K562 (cell line): ENCODE results near the gene BIRC3. TPM values are rescaled to one million over a fixed set of nuclear protein-coding genes. Genes with fewer than 3 reads are reported as not detected.

Experiments
- ATAC-seq: fragments of 200-7000 bp; cut with Tn5 transposase; 3 replicates; pipeline ENCODE4 v1.9.1; 2020; ENCODE audit warnings: moderate library complexity
- BruUV-seq: library from RNA; stranded (reverse); fragments of 400-500 nt; replicated peaks from 2 replicates; lab custom pipeline; 2021; lab: Mats Ljungman, UMichigan
- CTCF ChIA-PET: fragments of 300-600 bp; formaldehyde crosslinking; extraction: SDS; loops from one replicate; lab custom pipeline; 2021; ENCODE audit warnings: low intra/inter-chr PET ratio; lab: Yijun Ruan, JAX
- POLR2A ChIA-PET: fragments of 300-600, 350-650 bp; sonication (Branson Sonifier 250); formaldehyde crosslinking; extraction: SDS; loops from one replicate; lab custom pipeline; 2021; ENCODE audit warnings: antibody characterized with exemption, inconsistent platforms; lab: Yijun Ruan, JAX
- DNase-seq, 4 experiments: peaks; one replicate each; pipeline versions ENCODE4 v3.0.0 to v3.0.0-alpha.2; 2011 to 2018; ENCODE audit warnings: low spot score in 3 of 4, mixed read lengths in 3 of 4; ENCODE audit errors: extremely low read depth in 1 of 4
- FAIRE-seq: peaks from 2 replicates; lab custom pipeline; 2011; peaks lifted over from hg19 to GRCh38; lab: Jason Lieb, UNC
- H2AFZ ChIP-seq: 2 replicates; pipeline ENCODE4 v1.6.0; 2011; ENCODE audit warnings: low read depth, low read length, control low read depth, inconsistent platforms
- H3K27ac ChIP-seq: fragments of 200-600 bp; 3 replicates; pipeline ENCODE4 v1.8.0; 2011; ENCODE audit warnings: low read depth, mild to moderate bottlenecking, control low read depth, inconsistent platforms, low read length, moderate library complexity, mixed read lengths; ENCODE audit errors: extremely low read depth
- H3K27me3 ChIP-seq, 2 experiments: fragments of 300-600 bp in 1 of 2; 2 replicates in 1 of 2; 3 replicates in 1 of 2; pipeline versions ENCODE4 v1.6.0 to v1.8.0; 2011; ENCODE audit warnings: inconsistent platforms in 2 of 2, low read length in 2 of 2, mild to moderate bottlenecking in 1 of 2, mixed read lengths in 1 of 2, moderate library complexity in 1 of 2; ENCODE audit not compliant: control insufficient read depth in 2 of 2, insufficient read depth in 2 of 2
- H3K36me3 ChIP-seq: fragments of 300-600 bp; 3 replicates; pipeline ENCODE4 v1.8.0; 2011; ENCODE audit warnings: mild to moderate bottlenecking, low read length, inconsistent platforms; ENCODE audit not compliant: control insufficient read depth, insufficient read depth
- H3K4me1 ChIP-seq, 2 experiments: fragments of 200-600 bp in 1 of 2; replicated peaks in 1 of 2; 2 replicates in 1 of 2; 3 replicates in 1 of 2; pipeline versions ENCODE4 v1.5.1 to v1.8.0; 2011; ENCODE audit warnings: inconsistent platforms in 2 of 2, low read length in 2 of 2, mild to moderate bottlenecking in 1 of 2, mixed read lengths in 1 of 2, moderate library complexity in 1 of 2; ENCODE audit not compliant: control insufficient read depth in 2 of 2, insufficient read depth in 2 of 2
- H3K4me2 ChIP-seq: 2 replicates; pipeline ENCODE4 v1.6.1; 2011; ENCODE audit warnings: low read length, control low read depth, inconsistent platforms, mixed read lengths; ENCODE audit not compliant: insufficient read depth
- H3K4me3 ChIP-seq: fragments of 200-600 bp; sonication (generic), shearing (Covaris generic); 2 replicates; pipeline ENCODE4 v1.5.1; 2016; ENCODE audit warnings: control low read depth, inconsistent platforms
- H3K79me2 ChIP-seq: fragments of 200-600 bp; 3 replicates; pipeline ENCODE4 v1.8.0; 2011; ENCODE audit warnings: low read length, inconsistent platforms; ENCODE audit not compliant: control insufficient read depth, insufficient read depth
- H3K9ac ChIP-seq, 2 experiments: 2 replicates each; pipeline versions ENCODE4 v1.6.0 to v1.6.1; 2011; ENCODE audit warnings: low read depth in 2 of 2, low read length in 2 of 2, control low read depth in 1 of 2, inconsistent platforms in 1 of 2, mild to moderate bottlenecking in 1 of 2, mixed read lengths in 1 of 2; ENCODE audit not compliant: insufficient read depth in 1 of 2
- H3K9me1 ChIP-seq: one replicate; pipeline ENCODE4 v1.6.0; 2011; ENCODE audit warnings: inconsistent platforms, mild to moderate bottlenecking, low read length, moderate library complexity; ENCODE audit not compliant: control insufficient read depth, insufficient read depth
- H3K9me3 ChIP-seq: replicated peaks from 2 replicates; pipeline ENCODE4 v1.5.1; 2011; ENCODE audit warnings: low read depth, low read length, inconsistent platforms; ENCODE audit not compliant: control insufficient read depth, insufficient read depth
- H4K20me1 ChIP-seq: replicated peaks from 2 replicates; pipeline ENCODE4 v1.6.1; 2011; ENCODE audit warnings: low read length, inconsistent platforms, mixed read lengths; ENCODE audit not compliant: control insufficient read depth, insufficient read depth
- C11orf30 ChIP-seq: fragments of 450-650 bp; IDR thresholded peaks from 2 replicates; pipeline ENCODE4 v1.6.1; 2016; ENCODE audit warnings: low read depth, mild to moderate bottlenecking
- CEBPG ChIP-seq, 3 experiments: fragments of 200-800 bp in 1 of 3; sonication (Bioruptor generic) in 1 of 3; sonication (generic) in 1 of 3; formaldehyde crosslinking in 1 of 3; IDR thresholded peaks in 2 of 3; conservative IDR thresholded peaks in 1 of 3; 2 replicates each; pipeline versions ENCODE4 v1.6.1 to v1.8.0; 2016 to 2022; ENCODE audit warnings: missing compliant biosample characterization in 2 of 3, missing genetic modification characterization in 2 of 3, mild to moderate bottlenecking in 1 of 3, missing genetic modification reagents in 1 of 3
- E2F3 ChIP-seq: fragments of 250-450 bp; sonication (Bioruptor Pico); IDR thresholded peaks from 2 replicates; pipeline ENCODE4 v1.4.0; 2020; ENCODE audit warnings: mild to moderate bottlenecking
- ERF ChIP-seq: fragments of 450-650 bp; formaldehyde crosslinking; IDR thresholded peaks from 2 replicates; pipeline ENCODE4 v1.4.0; 2020; ENCODE audit warnings: mild to moderate bottlenecking, mixed read lengths
- GTF2E2 ChIP-seq: fragments of 200-800 bp; sonication (Bioruptor generic); IDR thresholded peaks from 2 replicates; pipeline ENCODE4 v1.6.1; 2016; ENCODE audit warnings: missing genetic modification characterization, missing compliant biosample characterization
- MXI1 ChIP-seq: IDR thresholded peaks from 2 replicates; pipeline ENCODE4 v1.6.1; 2011; ENCODE audit warnings: low read depth, mild to moderate bottlenecking, improper control_type of control experiment, low read length
- NONO ChIP-seq, 2 experiments: fragments of 200-400 bp in 1 of 2; fragments of 450-650 bp in 1 of 2; formaldehyde crosslinking in 1 of 2; IDR thresholded peaks; 2 replicates each; pipeline ENCODE4 v1.6.1; 2017; ENCODE audit warnings: low read depth in 2 of 2, mild to moderate bottlenecking in 2 of 2, moderate library complexity in 2 of 2, low read length in 1 of 2
- PML ChIP-seq: IDR thresholded peaks from 2 replicates; pipeline ENCODE4 v1.6.1; 2012; ENCODE audit warnings: low read length, inconsistent platforms
- PPARD ChIP-seq: fragments of 250-450 bp; sonication (Bioruptor Pico); IDR thresholded peaks from 2 replicates; pipeline ENCODE4 v1.8.0; 2022; ENCODE audit warnings: inconsistent platforms, mild to moderate bottlenecking, moderate library complexity
- RBM17 ChIP-seq: fragments of 200-400 bp; formaldehyde crosslinking; IDR thresholded peaks from 2 replicates; pipeline ENCODE4 v1.6.1; 2017; ENCODE audit warnings: low read depth, mild to moderate bottlenecking, low read length, borderline replicate concordance
- SMARCA4 ChIP-seq: fragments of 450-650 bp; IDR thresholded peaks from 2 replicates; pipeline ENCODE4 v1.6.1; 2016
- SP2 ChIP-seq: IDR thresholded peaks from 2 replicates; pipeline ENCODE4 v1.6.1; 2011; ENCODE audit warnings: mild to moderate bottlenecking, low read depth, low read length, moderate library complexity; ENCODE audit not compliant: poor library complexity, severe bottlenecking; ENCODE audit errors: extremely low read depth
- ZBTB17 ChIP-seq: fragments of 450-650 bp; formaldehyde crosslinking; IDR thresholded peaks from 2 replicates; pipeline ENCODE4 v1.4.0; 2020; ENCODE audit warnings: mild to moderate bottlenecking
- ZNF316 ChIP-seq: fragments of 450-650 bp; IDR thresholded peaks from 2 replicates; pipeline ENCODE4 v1.6.1; 2016
- ZNF717 ChIP-seq: fragments of 250-450 bp; sonication (Bioruptor Pico); IDR thresholded peaks from 2 replicates; pipeline ENCODE4 v1.5.0; 2021
- WGBS: fragments of 100-300 bp; shearing (Covaris generic); methylation state at CpG from one replicate; pipeline ENCODE4 v1.1.6; 2016; ENCODE audit warnings: low coverage, mixed read lengths; ENCODE audit not compliant: insufficient coverage; ENCODE audit errors: missing lambda C conversion rate; 5-methylcytosine and 5-hydroxymethylcytosine counted together
- in situ Hi-C: fragments of 300-500 bp; cut with MboI; formaldehyde crosslinking; loops from 4 replicates; pipeline ENCODE4 v1.15.0; 2018; ENCODE audit warnings: inconsistent platforms, mixed read lengths
- intact Hi-C: fragments of 100-400 bp; cut with micrococcal nuclease; formaldehyde crosslinking; loops from 2 replicates; pipeline ENCODE4 v1.14.2; 2022
- polyA plus RNA-seq, 8 experiments: library from polyadenylated mRNA; depleted of rRNA in 4 of 8; stranded (reverse) in 5 of 8; unstranded in 3 of 8; fragments of >200 nt; fragmentation: Nextera tagmentation in 2 of 8; fragmentation: Illumina TruSeq in 1 of 8; extraction: Ambion mirVana in 2 of 8; extraction: Trizol in 1 of 8; gene quantifications; 2 replicates each; pipeline versions ENCODE4 v1.2.1 to v1.2.3, GENCODE V29; 2011 to 2014; ENCODE audit warnings: inconsistent platforms in 1 of 8, missing spikeins in 1 of 8
- total RNA-seq, 7 experiments: library from RNA; depleted of rRNA in 6 of 7; stranded (reverse); fragments of >200 nt in 6 of 7; fragmentation: Illumina TruSeq in 2 of 7; extraction: Trizol in 2 of 7; gene quantifications; 2 replicates each; pipeline versions ENCODE4 v1.2.1 to v1.2.3, GENCODE V29; 2011 to 2021; ENCODE audit warnings: low replicate concordance in 1 of 7

Gene BIRC3
- total and polyA plus RNA-seq, 9 of the 15 experiments (the other 6 are each of a cell fraction or from before 2014, with no cell fraction given): 0.08 to 0.42 (median 0.18) TPM

GRCh38 chr11:102346456-102346747 lies 29.1 kb downstream of the BIRC3 start:
- H4K20me1 ChIP-seq: no peaks in the 10 kb centered on the region
- POLR2A ChIA-PET: interaction anchor here (0.9 kb wide), 1 partner anchor 9 kb away, joined by 3 read pairs; no protein-coding TSS in a partner anchor

GRCh38 chr11:102346748-102347461 lies 29.6 kb downstream of the BIRC3 start, which contains the start of gene BIRC2:
TSS of gene BIRC2 (plus strand) at chr11:102347214. CDS start at chr11:102349855, 2,641 bp downstream.
- peaks cover 18% of the 10 kb centered on the region for H3K36me3 ChIP-seq
- peak within 1 kb of the TSS; percentile 86 for H3K27ac ChIP-seq
- H3K27me3 ChIP-seq: no peaks in the 10 kb centered on the region
- CTCF ChIA-PET: no interaction called here
- H4K20me1 ChIP-seq: no peaks in the 10 kb centered on the region
- in situ Hi-C loops (no loop called here), intact Hi-C loops (loop anchor here (2.0 kb wide), 2 partner anchors 38 to 106 kb away; partner anchors contain the start of gene TMEM123)
- no peaks in the 10 kb centered on the region for H3K9me3 ChIP-seq
- H3K4me2 ChIP-seq: peak within 1 kb of the TSS; percentile 96
- POLR2A ChIA-PET: interaction anchor here (0.6 to 1.2 kb wide), 3 partner anchors 8 to 120 kb away, joined by 3 to 4 read pairs (median 3); no protein-coding TSS in a partner anchor
- DNase-seq (peak; percentile 85 to 96 (median 88)), FAIRE-seq (peak; percentile 49), ATAC-seq (peak; percentile 93)
- H3K79me2 ChIP-seq: peaks cover 42% of the 10 kb centered on the region
- H3K4me1 ChIP-seq: peaks cover 0 to 12% of the 10 kb centered on the region in 2 experiments; a peak in 3 of 5 replicates
- H3K9me1 ChIP-seq: no peaks in the 10 kb centered on the region
- BruUV-seq: no TSS peak
- peak within 1 kb of the TSS; percentile 60 for H3K4me3 ChIP-seq
- peak within 1 kb of the TSS; percentile 96 for H2AFZ ChIP-seq
- H3K9ac ChIP-seq: peak within 1 kb of the TSS; percentile 89 to 96
- WGBS: under 1% methylated on average over 59 of the region's 77 CpGs
- TF ChIP-seq CEBPG (CRISPR knock-in tag; IDR thresholded peaks at IDR 0.05) (no peak; the same call in 1 of the 2 replicates), CEBPG (tag; conservative IDR thresholded peaks at IDR 0.05 in 1 of 2, IDR thresholded peaks at IDR 0.05 in 1 of 2) (no peak), PPARD (CRISPR knock-in tag) (no peak), MXI1 (no peak; the same call in 1 of the 2 replicates), ZBTB17 (CRISPR knock-in tag) (no peak), PML (peak; percentile 61), RBM17 (no peak), NONO (IDR thresholded peaks at IDR 0.05; ENCODE audit: low read depth in 2 of 2, low read length in 1 of 2) (peak in 1 of 2 experiments; percentile 31; a peak in 1 of 4 replicates), ERF (no peak; the same call in 1 of the 2 replicates), SP2 (no peak), E2F3 (CRISPR knock-in tag) (peak; percentile 25; the same call in 1 of the 2 replicates), SMARCA4 (peak; percentile 20; the same call in 1 of the 2 replicates)

More at GRCh38 chr11:102346456-102346747, 29.1 kb downstream of the BIRC3 start:
- Histone ChIP-seq H2AFZ (peak overlapping the region; percentile 96), H3K79me2 (peaks cover 42% of the 10 kb centered on the region), H3K4me1 (peaks cover under 1 to 17% of the 10 kb centered on the region in 2 experiments; a peak in 3 of 5 replicates), H3K27ac (peak overlapping the region; percentile 86), H3K4me3 (peak overlapping the region; percentile 60), H3K9ac (peak overlapping the region; percentile 89 to 96), H3K9me1 (no peaks in the 10 kb centered on the region), H3K4me2 (peak overlapping the region; percentile 96), H3K36me3 (peaks cover 18% of the 10 kb centered on the region), H3K9me3 (no peaks in the 10 kb centered on the region), H3K27me3 (no peaks in the 10 kb centered on the region)
- TF ChIP-seq C11orf30 (0 out of 2 replicates have a peak, but pooled peaks have one; percentile 30), ZNF316 (peak; percentile 44; the same call in 1 of the 2 replicates), ZNF717 (CRISPR knock-in tag) (no peak), GTF2E2 (tag) (peak; percentile 33; the same call in 1 of the 2 replicates)
- DNase-seq (no peak), FAIRE-seq (peak; percentile 52), ATAC-seq (no peak)
- CTCF ChIA-PET: no interaction called here
- TSS peak; percentile 67 for BruUV-seq
- in situ Hi-C loops: no loop called here
- 0% methylated on average over 5 of the region's 5 CpGs for WGBS
- intact Hi-C loops: loop anchor here (2.0 kb wide), 2 partner anchors 38 to 106 kb away; partner anchors contain the start of gene TMEM123
